Trophoblast cell (in vitro differentiated cells and primary cell): ENCODE data around the gene ZNF444. TPM values are rescaled to one million over a fixed set of nuclear protein-coding genes. Genes with fewer than 3 reads are reported as not detected.

Source experiments
- DNase-seq, 2 donors: peaks; one replicate each; pipeline ENCODE4 v3.0.0-alpha.2; 2016
- H2AFZ ChIP-seq: 2 replicates; pipeline ENCODE4 v1.6.1; 2013; ENCODE audit warnings: low read length, moderate library complexity, mild to moderate bottlenecking; ENCODE audit not compliant: insufficient read depth, poor library complexity
- H2AK5ac ChIP-seq: 2 replicates; pipeline ENCODE4 v1.6.1; 2013; ENCODE audit warnings: mild to moderate bottlenecking, low read length
- H2BK120ac ChIP-seq: 2 replicates; pipeline ENCODE4 v1.6.1; 2013; ENCODE audit warnings: low read length, mild to moderate bottlenecking, moderate library complexity; ENCODE audit not compliant: insufficient read depth, poor library complexity
- H2BK12ac ChIP-seq: 2 replicates; pipeline ENCODE4 v1.6.1; 2013; ENCODE audit warnings: mild to moderate bottlenecking, low read length, moderate library complexity
- H2BK5ac ChIP-seq: 2 replicates; pipeline ENCODE4 v1.6.1; 2013; ENCODE audit warnings: low read length, low read depth, moderate library complexity, mild to moderate bottlenecking; ENCODE audit not compliant: poor library complexity
- H3K14ac ChIP-seq: 2 replicates; pipeline ENCODE4 v1.6.1; 2013; ENCODE audit warnings: mild to moderate bottlenecking, low read length
- H3K18ac ChIP-seq: 2 replicates; pipeline ENCODE4 v1.6.1; 2013; ENCODE audit warnings: mild to moderate bottlenecking, low read length
- H3K23ac ChIP-seq: 2 replicates; pipeline ENCODE4 v1.6.1; 2013; ENCODE audit warnings: low read length
- H3K27ac ChIP-seq: 2 replicates; pipeline ENCODE4 v1.5.1; 2013; ENCODE audit warnings: low read depth, mild to moderate bottlenecking, inconsistent platforms, low read length, moderate library complexity
- H3K27me3 ChIP-seq: 2 replicates; pipeline ENCODE4 v1.6.1; 2013; ENCODE audit warnings: inconsistent platforms, mild to moderate bottlenecking, low read length, moderate library complexity; ENCODE audit not compliant: insufficient read depth
- H3K36me3 ChIP-seq, 2 experiments: 1 replicate in 1 of 2; 2 replicates in 1 of 2; pipeline ENCODE4 v1.6.1; 2013; ENCODE audit warnings: low read length in 2 of 2, mild to moderate bottlenecking in 2 of 2, moderate library complexity in 1 of 2; ENCODE audit not compliant: insufficient read depth in 2 of 2, control insufficient read depth in 1 of 2
- H3K4ac ChIP-seq: 2 replicates; pipeline ENCODE4 v1.6.1; 2013; ENCODE audit warnings: low read depth, mild to moderate bottlenecking, low read length, moderate library complexity
- H3K4me1 ChIP-seq, 2 experiments: 1 replicate in 1 of 2; 2 replicates in 1 of 2; pipeline ENCODE4 v1.6.1; 2013; ENCODE audit warnings: low read length in 2 of 2, mild to moderate bottlenecking in 2 of 2, moderate library complexity in 1 of 2; ENCODE audit not compliant: insufficient read depth in 2 of 2, control insufficient read depth in 1 of 2
- H3K4me2 ChIP-seq: 2 replicates; pipeline ENCODE4 v1.6.1; 2013; ENCODE audit warnings: inconsistent platforms, mild to moderate bottlenecking, low read length, moderate library complexity
- H3K4me3 ChIP-seq: 2 replicates; pipeline ENCODE4 v1.5.1; 2013; ENCODE audit warnings: mild to moderate bottlenecking, low read depth, low read length, inconsistent platforms
- H3K79me1 ChIP-seq: one replicate; pipeline ENCODE4 v1.6.1; 2013; ENCODE audit warnings: low read length
- H3K79me2 ChIP-seq: 2 replicates; pipeline ENCODE4 v1.6.1; 2013; ENCODE audit warnings: low read length, mild to moderate bottlenecking; ENCODE audit not compliant: control insufficient read depth, insufficient read depth, poor library complexity
- H3K9ac ChIP-seq: 2 replicates; pipeline ENCODE4 v1.6.1; 2013; ENCODE audit warnings: mild to moderate bottlenecking, low read length
- H3K9me3 ChIP-seq: 2 replicates; pipeline ENCODE4 v1.6.1; 2013; ENCODE audit warnings: low read depth, mild to moderate bottlenecking, control low read depth, inconsistent platforms, low read length; ENCODE audit not compliant: insufficient read depth
- H4K12ac ChIP-seq: 2 replicates; pipeline ENCODE4 v1.6.1; 2013; ENCODE audit warnings: low read depth, mild to moderate bottlenecking, low read length, moderate library complexity
- H4K8ac ChIP-seq: 2 replicates; pipeline ENCODE4 v1.6.1; 2013; ENCODE audit warnings: low read depth, mild to moderate bottlenecking, low read length, moderate library complexity
- H4K91ac ChIP-seq: one replicate; pipeline ENCODE4 v1.6.1; 2013; ENCODE audit warnings: low read depth, mild to moderate bottlenecking, low read length, moderate library complexity
- WGBS: extraction: QIAGEN DNeasy Blood & Tissue Kit; methylation state at CpG from one replicate; pipeline ENCODE4 v1.1.7; 2013; ENCODE audit warnings: missing lambda C conversion rate; ENCODE audit not compliant: insufficient read length, insufficient coverage; ENCODE audit errors: extremely low coverage; 5-methylcytosine and 5-hydroxymethylcytosine counted together
- polyA plus RNA-seq: library from polyadenylated mRNA; stranded (reverse); fragments of 200-250 nt; gene quantifications from 2 replicates; pipeline ENCODE4 v1.2.3, GENCODE V29; 2013

Gene ZNF444
- 25.7 and 26.0 TPM in 2 replicates for polyA plus RNA-seq

GRCh38 chr19:56140583-56141416, at the start of gene ZNF444:
ZNF444 (plus strand) TSS chr19:56141287; CDS start chr19:56146912, 5,625 bp downstream.
- Histone ChIP-seq H2BK5ac (peak within 1 kb of the TSS; percentile 45), H3K4ac (peak within 1 kb of the TSS; percentile 65), H3K14ac (peak within 1 kb of the TSS; percentile 60), H4K8ac (peak within 1 kb of the TSS; percentile 87), H4K12ac (peak within 1 kb of the TSS; percentile 50), H2BK12ac (peak within 1 kb of the TSS; percentile 19), H3K79me2 (peaks cover 2% of the 10 kb centered on the region), H2AFZ (peak within 1 kb of the TSS; percentile 40), H3K27me3 (no peaks in the 10 kb centered on the region), H2AK5ac (no peak within 1 kb of the TSS), H3K9me3 (no peaks in the 10 kb centered on the region), H3K23ac (no peak within 1 kb of the TSS), H2BK120ac (peak within 1 kb of the TSS; percentile 71), H3K4me2 (peak within 1 kb of the TSS; percentile 95), H3K4me1 (peaks cover 15 to 21% of the 10 kb centered on the region in 2 experiments), H4K91ac (peak within 1 kb of the TSS; percentile 75), H3K36me3 (peaks cover 2 to 3% of the 10 kb centered on the region in 2 experiments), H3K4me3 (peak within 1 kb of the TSS; percentile 74), H3K27ac (peak within 1 kb of the TSS; percentile 75), H3K9ac (peak within 1 kb of the TSS; percentile 85), H3K18ac (peak within 1 kb of the TSS; percentile 43), H3K79me1 (peaks cover 11% of the 10 kb centered on the region)
- WGBS: no CpG with 5 or more reads among the region's 56 CpGs
- DNase-seq: peak; percentile 100

GRCh38 chr19:56091751-56092546, 49.1 kb upstream of the ZNF444 start:
- Histone ChIP-seq H3K4me3 (no peak overlapping the region), H4K8ac (no peak overlapping the region), H3K4ac (no peak overlapping the region), H3K36me3 (peaks cover 42 to 46% of the 10 kb centered on the region in 2 experiments), H3K9ac (no peak overlapping the region), H3K27ac (no peak overlapping the region), H2AK5ac (no peak overlapping the region), H4K91ac (no peak overlapping the region), H3K23ac (no peak overlapping the region), H3K79me2 (no peaks in the 10 kb centered on the region), H4K12ac (no peak overlapping the region), H3K18ac (no peak overlapping the region), H2BK5ac (no peak overlapping the region), H3K14ac (no peak overlapping the region), H2BK120ac (no peak overlapping the region), H2AFZ (no peak overlapping the region), H3K79me1 (no peaks in the 10 kb centered on the region), H3K9me3 (peaks cover 6% of the 10 kb centered on the region), H2BK12ac (no peak overlapping the region), H3K27me3 (no peaks in the 10 kb centered on the region), H3K4me2 (no peak overlapping the region), H3K4me1 (no peaks in the 10 kb centered on the region)
- peak; percentile 79 to 82 for DNase-seq
- no CpG with 5 or more reads among the region's 38 CpGs for WGBS

GRCh38 chr19:56092685-56093631, 48.1 kb upstream of the ZNF444 start:
- Histone ChIP-seq H3K4me2 (no peak overlapping the region), H3K14ac (no peak overlapping the region), H2BK12ac (no peak overlapping the region), H3K23ac (no peak overlapping the region), H3K4me3 (no peak overlapping the region), H3K4me1 (no peaks in the 10 kb centered on the region), H3K79me1 (no peaks in the 10 kb centered on the region), H2BK120ac (no peak overlapping the region), H3K27me3 (no peaks in the 10 kb centered on the region), H3K9ac (no peak overlapping the region), H3K79me2 (no peaks in the 10 kb centered on the region), H3K36me3 (peaks cover 43 to 45% of the 10 kb centered on the region in 2 experiments), H3K27ac (no peak overlapping the region), H2BK5ac (no peak overlapping the region), H4K91ac (no peak overlapping the region), H3K9me3 (peaks cover 6% of the 10 kb centered on the region), H2AFZ (no peak overlapping the region), H4K12ac (no peak overlapping the region), H3K18ac (no peak overlapping the region), H2AK5ac (no peak overlapping the region), H4K8ac (no peak overlapping the region), H3K4ac (peak overlapping the region; percentile 17)
- WGBS: no CpG with 5 or more reads among the region's 32 CpGs
- DNase-seq: no peak

GRCh38 chr19:56094449-56094848, 46.6 kb upstream of the ZNF444 start:
- WGBS: no CpG with 5 or more reads among the region's 9 CpGs
- DNase-seq: no peak
- no peaks in the 10 kb centered on the region for H3K27me3 ChIP-seq
- no peaks in the 10 kb centered on the region for H3K4me1 ChIP-seq
- H3K36me3 ChIP-seq: peaks cover 42 to 43% of the 10 kb centered on the region in 2 experiments
- H4K12ac ChIP-seq: no peak overlapping the region
- peaks cover 6% of the 10 kb centered on the region for H3K9me3 ChIP-seq
- no peak overlapping the region for H4K8ac ChIP-seq
- H3K23ac ChIP-seq: no peak overlapping the region
- no peak overlapping the region for H3K27ac ChIP-seq
- no peak overlapping the region for H4K91ac ChIP-seq
- H3K4me2 ChIP-seq: no peak overlapping the region
- H3K14ac ChIP-seq: no peak overlapping the region
- H2AFZ ChIP-seq: no peak overlapping the region
- no peak overlapping the region for H3K4me3 ChIP-seq
- no peak overlapping the region for H2AK5ac ChIP-seq
- H3K18ac ChIP-seq: no peak overlapping the region
- no peak overlapping the region for H2BK12ac ChIP-seq
- no peaks in the 10 kb centered on the region for H3K79me1 ChIP-seq
- no peak overlapping the region for H2BK5ac ChIP-seq
- no peak overlapping the region for H3K9ac ChIP-seq
- no peak overlapping the region for H2BK120ac ChIP-seq
- H3K79me2 ChIP-seq: no peaks in the 10 kb centered on the region
- H3K4ac ChIP-seq: no peak overlapping the region
